ENCODE measurements around the gene ZIM2. TPM values are rescaled to one million over a fixed set of nuclear protein-coding genes. Genes with fewer than 3 reads are reported as not detected.

The ZIM2 gene
- total and polyA plus RNA-seq, 2 experiments from 2014 or later, result not detected

DNA sequence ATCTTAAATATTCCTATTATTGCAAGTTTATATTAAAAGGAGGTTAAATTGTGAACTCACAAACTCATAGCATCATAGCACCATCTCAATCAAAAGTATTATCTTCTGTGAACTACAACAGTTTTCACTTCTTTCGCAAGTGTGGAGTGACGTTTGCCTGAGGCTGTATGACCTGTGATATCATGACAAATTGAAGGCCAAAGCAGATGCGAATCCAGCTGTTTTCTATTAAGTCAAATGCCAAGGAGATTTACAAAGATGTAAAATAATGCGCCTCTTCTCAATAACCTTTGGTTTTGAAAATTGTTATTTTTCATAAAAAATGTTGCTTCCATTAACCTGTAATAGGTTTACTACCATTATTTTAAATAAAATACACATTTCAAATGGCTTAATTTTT, 7.6 kb upstream of the ZIM2 start (continued):
- TF ChIP-seq, protein P1, sequence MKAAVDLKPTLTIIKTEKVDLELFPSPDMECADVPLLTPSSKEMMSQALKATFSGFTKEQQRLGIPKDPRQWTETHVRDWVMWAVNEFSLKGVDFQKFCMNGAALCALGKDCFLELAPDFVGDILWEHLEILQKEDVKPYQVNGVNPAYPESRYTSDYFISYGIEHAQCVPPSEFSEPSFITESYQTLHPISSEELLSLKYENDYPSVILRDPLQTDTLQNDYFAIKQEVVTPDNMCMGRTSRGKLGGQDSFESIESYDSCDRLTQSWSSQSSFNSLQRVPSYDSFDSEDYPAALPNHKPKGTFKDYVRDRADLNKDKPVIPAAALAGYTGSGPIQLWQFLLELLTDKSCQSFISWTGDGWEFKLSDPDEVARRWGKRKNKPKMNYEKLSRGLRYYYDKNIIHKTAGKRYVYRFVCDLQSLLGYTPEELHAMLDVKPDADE (IDR thresholded peaks at IDR 0.05), result no peak
- no peak for TF ChIP-seq NANOG (IDR thresholded peaks at IDR 0.05; ENCODE audit: borderline replicate concordance)
- no peak for TF ChIP-seq REST (IDR thresholded peaks at IDR 0.05; ENCODE audit: unreplicated experiment)
- no peak for TF ChIP-seq ZNF114 (CRISPR knock-in tag; IDR thresholded peaks at IDR 0.05)
- TF ChIP-seq CREB1 (CRISPR knock-in tag; IDR thresholded peaks at IDR 0.05; ENCODE audit: low read depth), result no peak
- no peak for TF ChIP-seq ZNF331 (CRISPR knock-in tag; IDR thresholded peaks at IDR 0.05; ENCODE audit: low read depth)

GRCh38 chr19:56842412-56842811, 1.9 kb upstream of the ZIM2 start:
- Histone ChIP-seq H3K4me1 (ENCODE audit: insufficient read depth) (no peaks in the 10 kb centered on the region), H3K4me2 (no peak overlapping the region), H4K20me1 (replicated peaks; ENCODE audit: insufficient read depth) (no peaks in the 10 kb centered on the region), H3K36me3 (ENCODE audit: insufficient read depth) (peaks cover 6% of the 10 kb centered on the region; the same call in 1 of the 2 replicates), H3K27me3 (ENCODE audit: insufficient read depth) (no peaks in the 10 kb centered on the region), H3K9me2 (ENCODE audit: insufficient read depth) (no peaks in the 10 kb centered on the region), H2AFZ (no peak overlapping the region), H3F3A (replicated peaks; ENCODE audit: low read depth) (no peaks in the 10 kb centered on the region), H3K79me2 (replicated peaks; ENCODE audit: insufficient read depth) (no peaks in the 10 kb centered on the region), H3K4me3 (no peak overlapping the region), H3K27ac (ENCODE audit: low read depth) (no peak overlapping the region)
- Mint-ChIP-seq H3K36me3 (ENCODE audit: low read depth) (peaks cover 30% of the 10 kb centered on the region), H3K4me1 (no peaks in the 10 kb centered on the region), H3K9me3 (peaks cover 48% of the 10 kb centered on the region), H3K27ac (no peak overlapping the region), H3K27me3 (ENCODE audit: insufficient read depth, low read depth, poor library complexity) (peaks cover 2% of the 10 kb centered on the region), H3K4me3 (no peak overlapping the region)
- DNase-seq (ENCODE audit: low spot score) (no peak), ATAC-seq (no peak)
- TF ChIP-seq JUNB (IDR thresholded peaks at IDR 0.05; ENCODE audit: unreplicated experiment) (no peak), NANOG (IDR thresholded peaks at IDR 0.05; ENCODE audit: borderline replicate concordance) (no peak), EZH2 (IDR thresholded peaks at IDR 0.05; ENCODE audit: low read depth, unreplicated experiment) (no peak), CTCF (conservative IDR thresholded peaks at IDR 0.05; ENCODE audit: low read depth in 2 of 2) (no peak), CREB1 (CRISPR knock-in tag; IDR thresholded peaks at IDR 0.05; ENCODE audit: low read depth) (no peak), ZNF331 (CRISPR knock-in tag; IDR thresholded peaks at IDR 0.05; ENCODE audit: low read depth) (no peak), EZH2phosphoT487 (IDR thresholded peaks at IDR 0.05; ENCODE audit: unreplicated experiment) (no peak), STAT1 (IDR thresholded peaks at IDR 0.05; ENCODE audit: unreplicated experiment) (no peak), ZNF114 (CRISPR knock-in tag; IDR thresholded peaks at IDR 0.05) (no peak), POLR2AphosphoS5 (IDR thresholded peaks at IDR 0.05; ENCODE audit: low read depth) (no peak), REST (IDR thresholded peaks at IDR 0.05; ENCODE audit: unreplicated experiment) (no peak)
- TF ChIP-seq, protein P1 (IDR thresholded peaks at IDR 0.05), result no peak
